Measurements from ENCODE around the gene WDR7.

WDR7 gene

DNA sequence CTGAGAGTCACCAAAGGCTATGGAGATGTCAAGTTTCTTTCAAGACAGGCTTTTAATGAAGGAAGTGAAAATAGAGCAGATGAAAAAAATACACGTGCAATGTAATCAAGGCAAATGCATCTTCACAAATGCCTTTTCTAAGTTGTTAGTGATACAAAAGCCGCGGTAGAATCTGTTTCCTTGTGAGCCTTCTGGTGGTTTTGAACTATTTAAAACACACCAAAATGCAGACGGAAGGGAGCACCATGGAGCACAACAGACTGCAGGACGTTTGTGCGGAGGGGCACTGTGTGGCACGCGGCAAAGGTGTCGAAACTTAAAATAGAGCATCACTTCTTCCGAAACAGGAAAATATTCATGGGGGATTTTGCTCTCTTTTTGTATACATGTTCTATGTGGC lies 430.7 kb downstream of the WDR7 start:
- DNase-seq (ENCODE audit: low read depth): no peak

DNA sequence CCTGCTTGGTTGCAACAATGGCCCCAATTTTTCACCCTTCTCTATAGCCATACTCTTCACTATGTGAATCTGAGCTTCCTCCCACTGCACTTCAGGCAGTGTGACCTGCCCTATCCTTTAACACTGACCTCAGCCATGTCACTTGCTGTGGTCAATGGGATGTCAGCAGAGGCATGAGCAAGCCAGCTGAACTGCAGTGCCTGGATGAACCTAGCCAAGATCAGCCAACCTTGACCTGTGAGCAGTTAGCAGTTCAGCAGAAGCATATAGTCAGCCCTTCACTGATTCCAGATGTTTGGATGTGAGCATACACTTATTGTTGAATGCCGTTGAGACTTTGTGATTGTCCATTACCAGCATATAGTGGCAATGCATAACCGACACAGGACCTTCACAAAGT lies 432.3 kb downstream of the WDR7 start:
- no peak for DNase-seq (ENCODE audit: low read depth)

- DNase-seq (ENCODE audit: low read depth): no peak
These were observed 433.4 kb downstream of the WDR7 start for GRCh38 chr18:57084331-57085271.

GRCh38 chr18:57085371-57085770 lies 434.2 kb downstream of the WDR7 start:
- no peak for DNase-seq (ENCODE audit: low read depth)

GRCh38 chr18:57086163-57086562 lies 435.0 kb downstream of the WDR7 start:
- no peak for DNase-seq (ENCODE audit: low read depth)

Data from activated T-helper 1 cell treated with Interleukin-2 at 50 U/mL for 16 hours (primary cell).